IPS-18c (cell line): ENCODE data around the gene SYT7.
A peak's percentile ranks its signal among the peaks of the same experiment; 100 is the strongest.

Experiments
- H3K4me3 ChIP-seq: 2 replicates; pipeline ENCODE4 v1.7.0; 2013; ENCODE audit warnings: low read depth, mild to moderate bottlenecking, low read length, moderate library complexity; ENCODE audit not compliant: insufficient read depth
- H3K9me3 ChIP-seq: one replicate; pipeline ENCODE4 v1.6.1; 2013; ENCODE audit warnings: mild to moderate bottlenecking, low read length, moderate library complexity; ENCODE audit not compliant: control insufficient read depth, insufficient read depth

Gene SYT7

GRCh38 chr11:61610905-61611304 is 30.0 kb upstream of the SYT7 start:
- no peak overlapping the region for H3K4me3 ChIP-seq

GRCh38 chr11:61609980-61610366 is 29.1 kb upstream of the SYT7 start:
- H3K9me3 ChIP-seq, result no peaks in the 10 kb centered on the region

More at GRCh38 chr11:61610905-61611304, 30.0 kb upstream of the SYT7 start:
- no peaks in the 10 kb centered on the region for H3K9me3 ChIP-seq

GRCh38 chr11:61609000-61609979 is 28.4 kb upstream of the SYT7 start:
- Histone ChIP-seq H3K4me3 (no peak overlapping the region), H3K9me3 (no peaks in the 10 kb centered on the region)

More at GRCh38 chr11:61609980-61610366, 29.1 kb upstream of the SYT7 start:
- H3K4me3 ChIP-seq, result no peak overlapping the region

- Histone ChIP-seq H3K9me3 (no peaks in the 10 kb centered on the region), H3K4me3 (no peak overlapping the region)
These were observed 27.2 kb upstream of the SYT7 start for GRCh38 chr11:61607920-61608599.

- Histone ChIP-seq H3K4me3 (no peak overlapping the region), H3K9me3 (no peaks in the 10 kb centered on the region)
These were observed 26.6 kb upstream of the SYT7 start for GRCh38 chr11:61607426-61607825.

GRCh38 chr11:61603667-61604066 is 22.8 kb upstream of the SYT7 start:
- no peaks in the 10 kb centered on the region for H3K9me3 ChIP-seq
- no peak overlapping the region for H3K4me3 ChIP-seq

GRCh38 chr11:61602775-61603569 is 22.1 kb upstream of the SYT7 start:
- no peak overlapping the region for H3K4me3 ChIP-seq
- no peaks in the 10 kb centered on the region for H3K9me3 ChIP-seq

GRCh38 chr11:61601512-61601911 is 20.6 kb upstream of the SYT7 start:
- H3K4me3 ChIP-seq, result no peak overlapping the region

GRCh38 chr11:61599968-61600710 is 19.3 kb upstream of the SYT7 start:
- H3K9me3 ChIP-seq, result no peaks in the 10 kb centered on the region
- H3K4me3 ChIP-seq, result no peak overlapping the region

More at GRCh38 chr11:61601512-61601911, 20.6 kb upstream of the SYT7 start:
- H3K9me3 ChIP-seq, result no peaks in the 10 kb centered on the region

GRCh38 chr11:61598886-61599868 is 18.3 kb upstream of the SYT7 start:
- Histone ChIP-seq H3K9me3 (no peaks in the 10 kb centered on the region), H3K4me3 (peak overlapping the region; percentile 4; the same call in 1 of the 2 replicates)

- Histone ChIP-seq H3K4me3 (no peak overlapping the region), H3K9me3 (no peaks in the 10 kb centered on the region)
These were observed 17.5 kb upstream of the SYT7 start for GRCh38 chr11:61598374-61598773.

- H3K4me3 ChIP-seq, result no peak overlapping the region
- H3K9me3 ChIP-seq, result no peaks in the 10 kb centered on the region
These were observed 16.1 kb upstream of the SYT7 start for GRCh38 chr11:61596990-61597389.

GRCh38 chr11:61596542-61596941 is 15.7 kb upstream of the SYT7 start:
- no peak overlapping the region for H3K4me3 ChIP-seq

GRCh38 chr11:61594907-61595257 is 14.0 kb upstream of the SYT7 start:
- H3K4me3 ChIP-seq, result no peak overlapping the region
- H3K9me3 ChIP-seq, result no peaks in the 10 kb centered on the region

More at GRCh38 chr11:61596542-61596941, 15.7 kb upstream of the SYT7 start:
- H3K9me3 ChIP-seq, result no peaks in the 10 kb centered on the region

GRCh38 chr11:61593151-61593550 is 12.3 kb upstream of the SYT7 start:
- H3K4me3 ChIP-seq, result no peak overlapping the region
- no peaks in the 10 kb centered on the region for H3K9me3 ChIP-seq

- no peaks in the 10 kb centered on the region for H3K9me3 ChIP-seq
- no peak overlapping the region for H3K4me3 ChIP-seq
These were observed 11.3 kb upstream of the SYT7 start for GRCh38 chr11:61592176-61592575.
